NCI-H128 (cell line): ENCODE results near the gene C4B.
"Not testable (repeated sequence)": the region's sequence is repeated elsewhere in the genome, so short reads cannot be mapped to it uniquely, and the experiment has no call there.

Experiments used
- DNase-seq: peaks from one replicate; lab custom pipeline; 2025; ENCODE audit not compliant: unreplicated experiment; lab: John Stamatoyannopoulos, UW

Gene C4B

DNA sequence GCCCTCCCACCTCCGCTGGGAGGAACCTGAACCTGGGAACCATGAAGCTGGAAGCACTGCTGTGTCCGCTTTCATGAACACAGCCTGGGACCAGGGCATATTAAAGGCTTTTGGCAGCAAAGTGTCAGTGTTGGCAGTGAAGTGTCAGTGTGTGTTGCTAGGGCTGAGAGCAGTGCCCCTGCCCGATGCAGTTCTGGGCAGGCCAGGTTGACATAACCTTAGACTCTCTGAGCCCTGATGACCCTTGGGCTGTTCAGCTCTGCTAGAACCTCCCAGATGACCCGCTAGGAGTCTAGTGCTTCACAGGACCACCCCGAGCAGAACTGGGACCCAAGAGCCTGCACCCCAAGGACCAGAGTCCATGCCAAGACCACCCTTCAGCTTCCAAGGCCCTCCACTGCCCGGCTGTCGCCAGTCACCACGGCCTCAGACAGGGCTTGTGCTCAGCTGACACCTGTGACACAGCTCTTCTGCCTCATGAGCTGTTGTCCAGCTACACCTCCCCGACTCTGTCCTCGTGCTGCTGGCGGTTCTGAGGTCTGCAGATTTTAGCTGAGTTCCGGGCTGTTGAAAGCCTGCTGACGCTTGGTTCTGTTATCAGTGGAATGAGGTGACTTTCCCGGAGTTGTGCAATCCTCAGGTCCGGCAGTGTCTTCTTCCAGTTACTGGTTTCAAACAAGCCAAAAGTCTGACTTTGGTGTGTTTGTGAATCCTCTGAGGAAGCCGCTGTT is 20.9 kb downstream of the C4B start:
- DNase-seq = not testable (repeated sequence)

DNA sequence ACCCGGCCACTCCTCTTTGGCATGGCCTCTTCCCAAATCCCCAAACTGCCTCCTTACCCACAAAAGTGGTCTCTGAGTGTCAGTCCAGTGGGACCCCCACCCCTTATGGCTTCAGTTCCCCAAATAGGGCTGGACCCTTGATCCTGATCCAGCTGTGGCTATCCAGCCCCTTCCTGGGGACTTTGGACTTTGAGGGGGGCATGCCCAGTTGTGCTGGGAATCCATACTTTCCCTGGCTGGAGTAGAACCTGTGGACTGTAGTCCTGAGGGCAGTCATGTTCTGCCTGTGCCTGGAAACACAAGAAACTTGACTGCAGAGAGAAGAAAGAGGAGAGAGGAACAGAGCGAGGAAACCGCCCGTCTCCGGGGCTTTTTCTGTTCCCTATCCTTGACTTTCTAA is 22.5 kb downstream of the C4B start:
- DNase-seq = not testable (repeated sequence)

DNA sequence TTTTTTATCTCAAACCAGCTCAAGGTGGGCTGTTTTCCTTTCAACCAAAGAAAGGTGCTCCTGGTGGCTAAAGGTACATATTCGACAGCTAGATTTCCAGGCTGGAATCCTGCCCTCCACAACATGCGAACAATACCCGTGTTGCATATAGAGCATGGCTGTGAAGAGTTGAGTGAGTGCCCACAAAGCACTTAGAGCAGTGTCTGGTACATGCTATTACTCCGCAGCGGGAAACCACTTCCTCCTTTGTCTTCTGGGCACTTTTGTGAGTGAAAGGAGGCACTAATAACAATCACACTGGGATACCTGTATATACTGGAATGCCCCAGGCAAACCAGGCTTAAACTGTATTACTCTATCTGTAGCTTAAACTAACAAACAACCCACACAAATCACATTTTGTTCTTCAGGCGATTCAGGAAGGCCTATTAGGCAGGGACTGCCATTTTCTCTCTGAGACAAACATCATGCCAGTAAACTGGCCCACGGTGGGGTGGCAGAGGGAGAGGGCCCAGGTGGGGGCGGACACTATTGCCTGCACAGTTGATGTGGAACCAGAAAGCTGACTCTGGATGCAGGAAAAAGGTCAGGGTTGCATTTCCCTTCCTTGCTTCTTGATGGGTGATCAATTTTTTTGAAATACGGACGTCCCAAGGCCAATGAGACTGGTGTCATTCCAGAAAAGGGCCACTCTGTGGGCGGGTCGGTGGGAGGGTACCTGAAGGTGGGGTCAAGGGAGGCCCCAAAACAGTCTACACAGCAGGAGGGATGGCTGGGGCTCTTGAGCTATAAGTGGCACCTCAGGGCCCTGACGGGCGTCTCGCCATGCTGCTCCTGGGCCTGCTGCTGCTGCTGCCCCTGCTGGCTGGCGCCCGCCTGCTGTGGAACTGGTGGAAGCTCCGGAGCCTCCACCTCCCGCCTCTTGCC is 23.3 kb downstream of the C4B start, which contains the start of gene CYP21A2:
Gene CYP21A2, plus strand, starts transcription at position 818 of the 927 bp plus-strand sequence. Its CDS starts 8 bp downstream, at position 826.
- not testable (repeated sequence) for DNase-seq

DNA sequence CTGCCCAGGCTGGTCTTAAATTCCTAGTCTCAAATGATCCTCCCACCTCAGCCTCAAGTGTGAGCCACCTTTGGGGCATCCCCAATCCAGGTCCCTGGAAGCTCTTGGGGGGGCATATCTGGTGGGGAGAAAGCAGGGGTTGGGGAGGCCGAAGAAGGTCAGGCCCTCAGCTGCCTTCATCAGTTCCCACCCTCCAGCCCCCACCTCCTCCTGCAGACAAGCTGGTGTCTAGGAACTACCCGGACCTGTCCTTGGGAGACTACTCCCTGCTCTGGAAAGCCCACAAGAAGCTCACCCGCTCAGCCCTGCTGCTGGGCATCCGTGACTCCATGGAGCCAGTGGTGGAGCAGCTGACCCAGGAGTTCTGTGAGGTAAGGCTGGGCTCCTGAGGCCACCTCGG is 24.3 kb downstream of the C4B start:
- not testable (repeated sequence) for DNase-seq

DNA sequence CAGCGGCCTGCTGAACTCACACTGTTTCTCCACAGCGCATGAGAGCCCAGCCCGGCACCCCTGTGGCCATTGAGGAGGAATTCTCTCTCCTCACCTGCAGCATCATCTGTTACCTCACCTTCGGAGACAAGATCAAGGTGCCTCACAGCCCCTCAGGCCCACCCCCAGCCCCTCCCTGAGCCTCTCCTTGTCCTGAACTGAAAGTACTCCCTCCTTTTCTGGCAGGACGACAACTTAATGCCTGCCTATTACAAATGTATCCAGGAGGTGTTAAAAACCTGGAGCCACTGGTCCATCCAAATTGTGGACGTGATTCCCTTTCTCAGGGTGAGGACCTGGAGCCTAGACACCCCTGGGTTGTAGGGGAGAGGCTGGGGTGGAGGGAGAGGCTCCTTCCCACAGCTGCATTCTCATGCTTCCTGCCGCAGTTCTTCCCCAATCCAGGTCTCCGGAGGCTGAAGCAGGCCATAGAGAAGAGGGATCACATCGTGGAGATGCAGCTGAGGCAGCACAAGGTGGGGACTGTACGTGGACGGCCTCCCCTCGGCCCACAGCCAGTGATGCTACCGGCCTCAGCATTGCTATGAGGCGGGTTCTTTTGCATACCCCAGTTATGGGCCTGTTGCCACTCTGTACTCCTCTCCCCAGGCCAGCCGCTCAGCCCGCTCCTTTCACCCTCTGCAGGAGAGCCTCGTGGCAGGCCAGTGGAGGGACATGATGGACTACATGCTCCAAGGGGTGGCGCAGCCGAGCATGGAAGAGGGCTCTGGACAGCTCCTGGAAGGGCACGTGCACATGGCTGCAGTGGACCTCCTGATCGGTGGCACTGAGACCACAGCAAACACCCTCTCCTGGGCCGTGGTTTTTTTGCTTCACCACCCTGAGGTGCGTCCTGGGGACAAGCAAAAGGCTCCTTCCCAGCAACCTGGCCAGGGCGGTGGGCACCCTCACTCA is 25.0 kb downstream of the C4B start:
- not testable (repeated sequence) for DNase-seq

DNA sequence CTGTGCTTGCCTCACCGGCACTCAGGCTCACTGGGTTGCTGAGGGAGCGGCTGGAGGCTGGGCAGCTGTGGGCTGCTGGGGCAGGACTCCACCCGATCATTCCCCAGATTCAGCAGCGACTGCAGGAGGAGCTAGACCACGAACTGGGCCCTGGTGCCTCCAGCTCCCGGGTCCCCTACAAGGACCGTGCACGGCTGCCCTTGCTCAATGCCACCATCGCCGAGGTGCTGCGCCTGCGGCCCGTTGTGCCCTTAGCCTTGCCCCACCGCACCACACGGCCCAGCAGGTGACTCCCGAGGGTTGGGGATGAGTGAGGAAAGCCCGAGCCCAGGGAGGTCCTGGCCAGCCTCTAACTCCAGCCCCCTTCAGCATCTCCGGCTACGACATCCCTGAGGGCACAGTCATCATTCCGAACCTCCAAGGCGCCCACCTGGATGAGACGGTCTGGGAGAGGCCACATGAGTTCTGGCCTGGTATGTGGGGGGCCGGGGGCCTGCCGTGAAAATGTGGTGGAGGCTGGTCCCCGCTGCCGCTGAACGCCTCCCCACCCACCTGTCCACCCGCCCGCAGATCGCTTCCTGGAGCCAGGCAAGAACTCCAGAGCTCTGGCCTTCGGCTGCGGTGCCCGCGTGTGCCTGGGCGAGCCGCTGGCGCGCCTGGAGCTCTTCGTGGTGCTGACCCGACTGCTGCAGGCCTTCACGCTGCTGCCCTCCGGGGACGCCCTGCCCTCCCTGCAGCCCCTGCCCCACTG is 25.9 kb downstream of the C4B start:
- DNase-seq = not testable (repeated sequence)

DNA sequence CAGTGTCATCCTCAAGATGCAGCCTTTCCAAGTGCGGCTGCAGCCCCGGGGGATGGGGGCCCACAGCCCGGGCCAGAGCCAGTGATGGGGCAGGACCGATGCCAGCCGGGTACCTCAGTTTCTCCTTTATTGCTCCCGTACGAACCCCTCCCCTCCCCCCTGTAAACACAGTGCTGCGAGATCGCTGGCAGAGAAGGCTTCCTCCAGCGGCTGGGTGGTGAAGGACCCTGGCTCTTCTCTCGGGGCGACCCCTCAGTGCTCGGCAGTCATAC is 26.4 kb downstream of the C4B start:
- not testable (repeated sequence) for DNase-seq

DNA sequence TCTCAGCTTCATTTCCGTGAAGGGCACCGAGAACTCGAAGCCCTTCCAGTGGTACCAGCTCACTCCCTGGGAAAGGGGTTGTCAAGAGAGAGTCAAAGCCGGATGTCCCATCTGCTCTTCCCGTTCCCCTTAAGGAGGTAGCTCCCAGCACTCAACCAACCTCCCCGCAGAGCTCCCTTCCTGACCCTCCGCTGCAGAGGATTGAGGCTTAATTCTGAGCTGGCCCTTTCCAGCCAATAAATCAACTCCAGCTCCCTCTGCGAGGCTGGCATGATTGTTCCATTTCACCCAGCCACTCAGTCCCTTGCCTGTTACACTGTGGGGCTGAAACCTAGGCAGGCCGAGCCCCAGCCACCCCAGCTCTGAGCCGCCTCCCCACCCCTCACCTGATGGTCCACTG is 26.8 kb downstream of the C4B start:
- DNase-seq = not testable (repeated sequence)

DNA sequence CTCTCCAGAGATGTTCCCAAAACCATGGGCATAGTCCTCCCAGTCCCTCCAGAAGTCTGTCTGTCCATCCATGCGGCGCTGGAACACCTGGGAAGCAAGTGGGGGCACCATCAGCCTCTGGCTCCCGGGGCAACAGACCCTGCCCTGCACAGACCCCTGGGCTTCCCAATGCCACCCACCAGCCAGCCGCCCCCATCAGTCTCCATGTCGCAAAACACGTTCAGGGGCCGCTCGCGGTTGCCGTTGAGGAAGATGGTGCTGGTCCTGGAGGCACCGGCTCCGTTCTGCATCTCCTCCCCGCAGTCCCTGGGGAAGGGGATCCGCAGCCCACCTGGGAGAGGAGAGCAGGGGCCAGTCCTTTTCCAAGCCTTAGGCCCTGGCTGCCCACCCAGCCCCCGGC is 27.7 kb downstream of the C4B start:
- not testable (repeated sequence) for DNase-seq

DNA sequence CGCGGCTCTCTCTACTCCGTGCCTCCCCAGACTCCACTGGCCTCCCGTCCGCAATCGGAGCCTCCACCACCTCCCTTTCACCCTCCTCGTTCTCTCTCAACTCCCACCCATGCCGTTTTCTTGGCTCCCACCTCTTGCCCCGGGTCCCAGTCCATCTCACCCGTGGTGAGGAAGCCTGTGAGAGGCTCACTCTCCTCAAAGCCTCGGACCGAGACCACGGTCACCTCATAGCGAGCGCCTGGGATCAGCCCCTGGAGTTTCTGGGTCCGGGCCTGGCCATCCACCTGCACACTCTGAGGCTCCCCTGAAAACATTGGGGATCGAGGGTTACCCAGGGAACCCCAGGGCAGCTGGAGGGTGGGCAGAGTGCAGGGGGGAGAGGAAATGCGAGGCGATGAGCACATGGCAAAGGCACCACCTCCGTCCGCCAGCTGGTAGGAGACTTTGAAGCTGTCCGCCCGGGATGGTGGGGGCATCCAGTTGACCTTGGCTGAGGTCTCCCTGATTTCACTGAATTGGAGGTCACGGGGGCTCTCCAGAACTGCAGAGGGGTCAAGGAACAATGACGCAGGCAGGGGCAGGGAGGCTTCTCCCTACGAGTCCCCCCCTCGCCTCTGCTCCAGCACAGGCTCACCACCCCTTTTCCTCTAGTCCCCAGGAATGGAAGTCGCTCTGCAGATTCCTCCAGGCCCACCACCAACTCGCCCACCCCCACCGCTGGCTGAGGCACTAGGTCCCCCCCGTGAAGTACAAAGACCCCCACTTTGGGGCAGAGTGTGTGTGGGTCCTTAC is 29.2 kb downstream of the C4B start:
- DNase-seq = not testable (repeated sequence)

DNA sequence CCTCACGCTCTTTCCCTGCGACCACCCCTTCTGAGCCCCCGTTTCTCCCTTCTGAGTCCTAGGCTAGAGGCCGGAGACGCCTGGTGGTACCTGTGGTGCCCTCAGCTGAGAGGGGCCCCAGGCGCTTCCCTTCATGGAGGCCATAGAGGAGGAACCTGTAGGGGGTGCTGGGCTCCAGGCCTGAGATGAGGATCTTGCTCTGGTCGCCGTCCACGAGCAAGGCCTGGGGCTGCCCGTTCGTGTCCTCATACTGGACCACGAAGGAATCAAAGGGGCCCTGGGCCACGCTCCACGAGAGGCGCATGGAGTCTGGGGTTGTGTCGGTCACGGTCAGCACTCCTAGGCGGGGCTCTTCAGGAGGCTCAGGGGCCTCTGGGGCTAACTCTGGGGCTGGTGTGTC is 30.3 kb downstream of the C4B start:
- DNase-seq = not testable (repeated sequence)

DNA sequence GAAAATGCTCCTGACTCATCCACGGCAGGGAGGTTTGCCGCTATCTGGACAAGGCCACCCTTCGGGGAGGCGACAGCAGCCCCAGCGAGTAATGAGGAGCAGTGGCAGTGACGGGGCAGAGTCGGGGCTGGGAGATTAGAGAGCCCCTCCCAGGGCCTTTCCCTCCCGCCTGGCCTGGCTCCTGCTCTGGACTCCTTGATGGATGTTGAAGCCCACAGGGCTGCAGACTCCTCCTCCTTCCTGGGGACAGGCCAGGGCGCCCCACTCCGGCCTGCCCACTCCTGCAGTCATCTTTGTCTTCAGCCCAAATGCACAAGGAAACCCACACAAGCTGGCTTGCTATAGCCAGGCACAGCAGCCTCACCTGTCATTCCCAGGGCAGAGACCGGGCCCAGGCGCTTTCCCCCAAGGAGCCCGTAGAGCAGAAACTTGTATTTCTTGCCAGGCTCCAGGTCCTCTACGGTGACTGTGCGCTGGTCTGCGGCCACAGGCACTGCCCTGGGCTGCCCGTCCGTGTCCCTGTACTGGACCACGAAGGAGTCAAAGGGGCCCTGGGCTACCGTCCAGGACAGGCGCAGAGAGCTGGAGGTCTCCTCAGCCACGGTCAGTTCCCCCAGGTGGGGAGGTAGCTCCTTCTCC is 31.3 kb downstream of the C4B start:
- DNase-seq = no peak

DNA sequence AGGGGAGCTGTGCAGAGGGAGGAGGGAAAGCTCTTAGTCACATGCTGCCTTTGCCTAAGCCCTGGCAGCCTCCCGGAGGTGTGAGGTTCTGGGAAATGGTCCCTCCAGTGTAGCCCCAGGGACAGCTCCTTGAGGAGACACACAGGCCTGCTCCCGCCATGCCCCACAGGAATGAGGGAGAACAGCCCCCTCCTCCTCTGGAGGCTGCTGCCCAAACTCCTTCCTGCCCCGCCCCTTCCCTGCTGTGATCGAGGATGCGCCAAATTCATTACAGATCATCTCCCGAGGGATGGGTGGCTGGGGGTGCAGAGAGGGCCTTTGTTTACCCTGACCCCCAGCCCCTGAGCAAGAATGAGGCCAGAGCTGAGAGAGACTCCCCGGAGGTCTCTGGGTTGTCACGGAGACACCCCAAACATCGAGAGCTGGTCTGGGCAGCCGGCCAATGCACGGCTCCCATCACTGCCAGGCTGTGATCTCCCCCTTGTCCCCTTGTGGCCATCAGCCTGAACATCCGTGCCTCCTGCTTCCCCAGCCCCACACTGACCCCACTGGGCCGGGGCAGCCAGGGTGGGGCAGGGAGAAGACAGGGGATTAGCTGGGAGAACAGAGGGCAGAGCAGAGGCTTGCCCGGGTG is 32.0 kb downstream of the C4B start:
- no peak for DNase-seq

DNA sequence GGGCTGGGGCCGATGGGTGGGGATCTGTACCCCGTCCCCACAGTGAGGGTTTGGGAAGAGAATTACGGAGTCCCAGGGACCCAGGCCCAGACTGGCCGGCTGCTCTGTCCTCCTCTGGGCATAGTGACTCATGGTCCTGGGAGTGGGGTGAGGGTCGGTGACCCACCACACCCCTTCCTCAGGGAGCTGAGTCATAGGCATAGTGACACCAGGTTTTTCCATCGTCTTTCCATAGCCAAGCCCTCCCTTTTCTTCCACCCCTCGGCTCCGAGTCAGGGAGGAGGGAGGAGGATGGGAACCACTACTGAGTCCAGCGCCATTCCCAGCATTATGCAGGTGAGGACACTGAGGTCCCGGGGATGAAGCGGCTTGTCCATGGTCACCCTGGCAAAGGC is 32.5 kb downstream of the C4B start:
- no peak for DNase-seq

DNA sequence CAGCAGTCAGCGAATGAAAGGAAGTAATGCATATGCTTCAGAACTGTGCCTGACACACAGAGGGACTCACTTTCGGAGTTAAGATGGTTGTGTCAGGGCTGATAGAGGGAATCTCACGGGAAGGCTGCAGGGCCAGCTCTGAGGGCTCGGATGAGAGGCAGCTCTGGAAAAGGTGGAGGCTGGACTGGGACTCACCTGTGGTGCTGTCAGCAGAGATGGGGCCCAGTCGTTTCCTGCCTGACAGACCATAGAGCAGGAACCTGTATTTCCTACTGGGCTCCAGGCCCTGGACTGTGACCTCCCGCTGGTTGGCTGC is 32.9 kb downstream of the C4B start:
- no peak for DNase-seq

DNA sequence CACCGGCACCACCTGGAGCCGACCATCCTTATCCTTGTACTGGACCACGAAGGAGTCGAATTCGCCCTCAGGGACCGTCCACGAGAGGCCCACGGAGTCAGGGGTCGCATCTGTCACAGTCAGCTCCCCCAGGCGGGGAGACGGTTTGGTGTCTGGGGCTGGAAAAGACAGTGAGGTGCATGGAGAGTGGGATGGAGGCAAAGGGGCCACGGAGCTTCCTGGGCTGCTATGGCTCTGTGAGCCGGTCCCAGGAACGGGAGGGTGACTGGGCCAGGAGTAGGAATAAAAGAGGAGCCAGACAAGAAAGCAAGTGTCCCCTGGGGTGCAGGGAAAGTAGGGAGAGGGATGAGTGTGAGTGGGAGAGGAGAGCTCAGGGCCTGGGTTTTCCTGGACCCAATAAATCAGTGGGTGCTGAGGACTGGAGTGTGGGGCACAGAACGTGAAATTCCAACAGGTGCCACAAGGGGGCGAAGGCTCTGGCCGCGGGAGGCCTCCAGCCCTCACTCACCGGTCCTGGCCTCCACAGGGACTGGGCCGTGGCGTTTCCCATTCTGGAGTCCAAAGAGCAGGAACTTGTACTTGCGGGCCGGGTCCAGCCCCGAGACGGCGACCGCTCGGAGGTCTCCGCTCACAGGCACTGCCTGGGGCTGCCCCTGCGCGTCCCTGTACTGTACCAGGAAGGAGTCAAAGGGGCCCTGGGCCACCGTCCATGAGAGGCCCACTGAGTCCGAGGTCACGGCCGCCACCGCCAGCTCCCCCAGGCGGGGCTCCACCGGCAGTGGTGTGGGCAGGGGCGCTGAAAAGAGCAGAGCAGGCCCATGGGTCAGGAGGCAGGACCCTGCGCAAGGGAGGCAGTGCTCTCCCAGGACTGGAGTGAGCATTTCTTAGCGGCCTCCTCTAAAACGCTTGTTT is 33.5 kb downstream of the C4B start:
- DNase-seq = no peak

DNA sequence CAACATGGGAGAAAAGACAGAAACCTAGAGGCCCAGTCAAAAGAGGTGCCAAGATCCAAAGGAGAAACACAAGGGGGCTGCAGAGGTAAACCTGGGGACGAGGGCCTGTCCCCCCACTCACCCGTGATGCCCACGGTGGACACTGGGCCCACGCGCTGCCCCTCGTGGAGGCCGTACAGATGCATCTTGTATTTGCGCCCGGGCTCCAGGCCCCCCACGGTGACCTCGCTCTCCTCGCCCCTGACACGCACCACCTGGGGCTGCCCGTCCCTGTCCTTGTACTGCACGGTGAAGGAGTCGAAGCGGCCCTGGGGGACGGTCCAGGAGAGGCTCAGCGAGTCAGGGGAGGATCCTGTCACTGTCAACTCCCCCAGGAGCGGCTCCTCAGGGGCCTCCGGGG is 34.6 kb downstream of the C4B start:
- not testable (repeated sequence) for DNase-seq

DNA sequence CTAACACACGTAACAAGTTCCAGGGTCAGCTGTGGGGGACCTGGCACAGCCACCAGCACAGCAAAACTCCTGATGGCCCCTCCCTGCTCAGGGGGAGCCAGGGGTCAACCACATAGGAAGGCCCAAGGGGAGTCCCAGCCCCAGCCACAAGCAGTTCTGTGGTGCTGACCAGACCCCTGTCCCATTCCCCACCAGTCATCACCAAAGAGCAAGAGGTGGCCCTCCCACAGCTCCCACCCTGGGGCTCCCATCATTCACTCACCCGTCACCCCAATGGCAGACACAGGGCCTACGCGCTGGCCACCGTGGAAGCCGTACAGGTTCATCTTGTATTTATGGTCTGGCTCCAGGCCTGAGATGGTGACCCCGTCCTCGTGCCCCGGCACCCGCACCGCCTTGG is 35.1 kb downstream of the C4B start:
- DNase-seq = not testable (repeated sequence)
